Heart right ventricle (tissue), 16 donors: ENCODE results near the gene HP. TPM values are rescaled to one million over a fixed set of nuclear protein-coding genes. Genes with fewer than 3 reads are reported as not detected.
A peak's percentile ranks its signal among the peaks of the same experiment; 100 is the strongest.

Experiments used
- ATAC-seq, 8 donors: fragments of 200-7000 bp; cut with Tn5 transposase; one replicate each; pipeline ENCODE4 v1.9.1; 2020; ENCODE audit warnings: mild to moderate bottlenecking in 8 of 8, moderate library complexity in 8 of 8, moderate number of reproducible peaks in 1 of 8
- DNase-seq, 2 donors: peaks; one replicate each; pipeline ENCODE4 v3.0.0-alpha.2; 2020
- H3K27ac ChIP-seq, 10 donors: fragments of 200-600 bp; sonication (generic) in 2 of 10; one replicate each; pipeline versions ENCODE4 v1.5.0 to v1.8.0; 2020 to 2022; ENCODE audit warnings: mild to moderate bottlenecking in 3 of 10
- H3K27me3 ChIP-seq, 7 donors: fragments of 200-600 bp; one replicate each; pipeline ENCODE4 v1.8.0; 2021 to 2022; ENCODE audit warnings: mild to moderate bottlenecking in 2 of 7
- H3K36me3 ChIP-seq, 9 donors: fragments of 200-600 bp; sonication (generic) in 1 of 9; one replicate each; pipeline versions ENCODE4 v1.5.0 to v1.8.0; 2020 to 2022; ENCODE audit warnings: mild to moderate bottlenecking in 2 of 9
- H3K4me1 ChIP-seq, 9 donors: fragments of 200-600 bp; sonication (generic) in 1 of 9; one replicate each; pipeline versions ENCODE4 v1.5.0 to v1.8.0; 2020 to 2022; ENCODE audit warnings: mild to moderate bottlenecking in 4 of 9
- H3K4me3 ChIP-seq, 10 donors: fragments of 200-600 bp; sonication (generic) in 2 of 10; one replicate each; pipeline versions ENCODE4 v1.5.0 to v1.8.0; 2020 to 2022; ENCODE audit warnings: mild to moderate bottlenecking in 7 of 10, moderate library complexity in 2 of 10
- H3K9me3 ChIP-seq, 11 donors: fragments of 200-600 bp in 10 of 11; sonication (generic) in 2 of 11; one replicate each; pipeline versions ENCODE4 v1.5.0 to v1.8.0; 2013 to 2022; ENCODE audit warnings: mild to moderate bottlenecking in 2 of 11, control low read depth in 1 of 11, moderate library complexity in 1 of 11
- CTCF ChIP-seq, 9 donors: fragments of 200-600 bp; sonication (generic) in 2 of 9; IDR thresholded peaks; one replicate each; pipeline versions ENCODE4 v1.5.0 to v1.8.0; 2021 to 2022; ENCODE audit warnings: antibody characterized with exemption in 9 of 9, mild to moderate bottlenecking in 5 of 9, moderate library complexity in 1 of 9
- WGBS, 2 donors: extraction: QIAGEN DNeasy Blood & Tissue Kit; methylation state at CpG; one replicate each; pipeline ENCODE4 v1.1.7; 2013; ENCODE audit warnings: inconsistent platforms in 1 of 2; 5-methylcytosine and 5-hydroxymethylcytosine counted together
- intact Hi-C, 10 donors: fragments of 100-400 bp; cut with DNase I; formaldehyde crosslinking; loops; one replicate each; pipeline versions ENCODE4 v1.11.1 to v1.14.2; 2022
- polyA plus RNA-seq, 2 donors: library from polyadenylated mRNA; stranded (reverse); fragments of 200-250 nt; gene quantifications; one replicate each; pipeline ENCODE4 v1.2.3, GENCODE V29; 2013
- total RNA-seq, 10 donors: library from RNA; stranded (reverse); fragmentation: NEBNext Ultra II Directional in 3 of 10; extraction: Animal tissue kit (Norgen Biotek cat#: 25700) in 3 of 10; gene quantifications; one replicate each; pipeline versions ENCODE4 v1.2.1 to v1.2.4, GENCODE V29; 2021 to 2023
- donor health status: Arrhythmogenic right ventricular cardiomyopathy.
- donor health status: ischemic (EF 13 %, LVEDD 7.1; RV severe dilation, severe dysfunction).
- donor health status: healthy with polysubstance abuse.
- donor health status: DM: no; HTN: yes; CAD: no.
- donor health status: DM: no; HTN: no; CAD: no.
- donor health status: ischemic (EF 25% LVEDD 6.9; RV normal size, moderate dysfunction).
- donor health status: ischemic (EF 25% LVEDD 5.7; RV mildly dilated, moderate dysfunction).
- donor health status: healthy.
- donor health status: DM: yes; HTN: yes; CAD: no.
- donor health status: Ischemic cardiomyopathy.
- donor health status: ischemic (EF 35%, LVEDD 5.7; RV mildly dilated, moderate dysfunction).
- donor health status: nonischemic (EF 11% LVEDD 7.7; RV severe dilation, severe dysfunction).
- donor health status: DM: yes; HTN: yes; CAD: no.
- donor health status: PGD.
- donor health status: ischemic (EF 29% LVEDD 5.4; RV normal size, mild dysfunction).
- donor health status: nonischemic (EF 23%, LVEDD 6.1; RV moderate dilation, normal function).

Gene HP
- total and polyA plus RNA-seq, 12 donors, result 0.47 to 26.6 (median 5.0) TPM

GRCh38 chr16:72029567-72030271 is 24.6 kb upstream of the HP start:
- intact Hi-C loops, result no loop called here
- no peak for TF ChIP-seq CTCF (IDR thresholded peaks at IDR 0.05)
- Histone ChIP-seq H3K36me3 (peaks cover 0 to 35% (median 9%) of the 10 kb centered on the region in 9 donors), H3K4me1 (no peaks in the 10 kb centered on the region), H3K9me3 (no peaks in the 10 kb centered on the region), H3K27me3 (no peaks in the 10 kb centered on the region), H3K4me3 (no peak overlapping the region), H3K27ac (no peak overlapping the region)
- WGBS, 2 donors, result 90 to 92% methylated on average over 7 of the region's 7 CpGs
- DNase-seq (no peak), ATAC-seq (no peak)

GRCh38 chr16:72033437-72033836 is 20.9 kb upstream of the HP start:
- DNase-seq (no peak), ATAC-seq (no peak)
- Histone ChIP-seq H3K27me3 (no peaks in the 10 kb centered on the region), H3K4me1 (no peaks in the 10 kb centered on the region), H3K36me3 (peaks cover 0 to 14% (median 0%) of the 10 kb centered on the region in 9 donors), H3K9me3 (no peaks in the 10 kb centered on the region), H3K27ac (no peak overlapping the region), H3K4me3 (no peak overlapping the region)
- no peak for TF ChIP-seq CTCF (IDR thresholded peaks at IDR 0.05)
- 65 to 69% methylated on average over 4 of the region's 4 CpGs for WGBS, 2 donors
- intact Hi-C loops, result no loop called here

GRCh38 chr16:72036098-72036497 is 18.2 kb upstream of the HP start:
- intact Hi-C loops, result no loop called here
- Histone ChIP-seq H3K27me3 (no peaks in the 10 kb centered on the region), H3K36me3 (peaks cover 0 to 13% (median 0%) of the 10 kb centered on the region in 9 donors), H3K9me3 (no peaks in the 10 kb centered on the region), H3K4me1 (no peaks in the 10 kb centered on the region), H3K4me3 (no peak overlapping the region), H3K27ac (no peak overlapping the region)
- TF ChIP-seq CTCF (IDR thresholded peaks at IDR 0.05), result no peak
- no peak for DNase-seq
- 73 to 81% methylated on average over 5 of the region's 5 CpGs for WGBS, 2 donors
- no peak for ATAC-seq

GRCh38 chr16:72042157-72042660 is 12.1 kb upstream of the HP start:
- Histone ChIP-seq H3K36me3 (peaks cover 0 to 33% (median 6%) of the 10 kb centered on the region in 9 donors), H3K27ac (peak overlapping the region in 2 of 10 donors; percentile 8 to 10), H3K4me3 (no peak overlapping the region), H3K27me3 (no peaks in the 10 kb centered on the region), H3K4me1 (peaks cover 0 to 8% (median 5%) of the 10 kb centered on the region in 9 donors), H3K9me3 (no peaks in the 10 kb centered on the region)
- intact Hi-C loops, result no loop called here
- peak in 5 of 8 donors; percentile 45 to 85 (median 78) for ATAC-seq
- 37 to 43% methylated on average over 2 of the region's 2 CpGs for WGBS, 2 donors
- TF ChIP-seq CTCF (IDR thresholded peaks at IDR 0.05), result no peak
- no peak for DNase-seq
